Left ventricle myocardium inferior (tissue), 1 donor: Measurements from ENCODE around the gene BASP1. TPM values are rescaled to one million over a fixed set of nuclear protein-coding genes. Genes with fewer than 3 reads are reported as not detected.
A peak's percentile ranks its signal among the peaks of the same experiment; 100 is the strongest.
"Not testable (repeated sequence)": the region's sequence is repeated elsewhere in the genome, so short reads cannot be mapped to it uniquely, and the experiment has no call there.

Experiments used
- DNase-seq: peaks from one replicate; pipeline ENCODE4 v3.0.0-alpha.2; 2020
- H3K27ac ChIP-seq: fragments of 200-600 bp; replicated peaks from 2 replicates; pipeline ENCODE4 v1.8.0; 2021
- H3K27me3 ChIP-seq: fragments of 200-600 bp; 2 replicates; pipeline ENCODE4 v1.8.0; 2021; ENCODE audit warnings: low read depth
- H3K36me3 ChIP-seq: fragments of 200-600 bp; 2 replicates; pipeline ENCODE4 v1.8.0; 2021
- H3K4me1 ChIP-seq: fragments of 200-600 bp; 2 replicates; pipeline ENCODE4 v1.8.0; 2021
- H3K4me3 ChIP-seq: fragments of 200-600 bp; 2 replicates; pipeline ENCODE4 v1.8.0; 2021; ENCODE audit warnings: mild to moderate bottlenecking, moderate library complexity
- H3K9me3 ChIP-seq: fragments of 200-600 bp; replicated peaks from 2 replicates; pipeline ENCODE4 v1.8.0; 2021
- intact Hi-C: fragments of 100-400 bp; cut with micrococcal nuclease; formaldehyde crosslinking; loops from one replicate; pipeline ENCODE4 v1.11.0; 2022
- total RNA-seq: library from RNA; stranded (reverse); fragmentation: NEBNext Ultra II Directional; extraction: Animal tissue kit (Norgen Biotek cat#: 25700); gene quantifications from one replicate; pipeline ENCODE4 v1.2.1, GENCODE V29; 2021
- TF ChIP-seq, protein P1 (sequence below): fragments of 200-600 bp; IDR thresholded peaks from 2 replicates; pipeline ENCODE4 v1.8.0; 2021; ENCODE audit warnings: antibody characterized with exemption, mild to moderate bottlenecking, borderline replicate concordance
- donor health status: DM: no; HTN: yes; CAD: no; lungs with severe emphysema.

BASP1 gene
- total RNA-seq, 1 donor from 2014 or later, result 3.7 TPM

GRCh38 chr5:17187011-17187785 is 30.2 kb upstream of the BASP1 start:
- no peaks in the 10 kb centered on the region for H3K9me3 ChIP-seq
- no peaks in the 10 kb centered on the region for H3K27me3 ChIP-seq
- H3K4me3 ChIP-seq, result no peak overlapping the region
- peaks cover 10% of the 10 kb centered on the region for H3K4me1 ChIP-seq
- H3K36me3 ChIP-seq, result no peaks in the 10 kb centered on the region
- no peak overlapping the region for H3K27ac ChIP-seq
- intact Hi-C loops, result no loop called here
- no peak for DNase-seq
- TF ChIP-seq, protein P1, sequence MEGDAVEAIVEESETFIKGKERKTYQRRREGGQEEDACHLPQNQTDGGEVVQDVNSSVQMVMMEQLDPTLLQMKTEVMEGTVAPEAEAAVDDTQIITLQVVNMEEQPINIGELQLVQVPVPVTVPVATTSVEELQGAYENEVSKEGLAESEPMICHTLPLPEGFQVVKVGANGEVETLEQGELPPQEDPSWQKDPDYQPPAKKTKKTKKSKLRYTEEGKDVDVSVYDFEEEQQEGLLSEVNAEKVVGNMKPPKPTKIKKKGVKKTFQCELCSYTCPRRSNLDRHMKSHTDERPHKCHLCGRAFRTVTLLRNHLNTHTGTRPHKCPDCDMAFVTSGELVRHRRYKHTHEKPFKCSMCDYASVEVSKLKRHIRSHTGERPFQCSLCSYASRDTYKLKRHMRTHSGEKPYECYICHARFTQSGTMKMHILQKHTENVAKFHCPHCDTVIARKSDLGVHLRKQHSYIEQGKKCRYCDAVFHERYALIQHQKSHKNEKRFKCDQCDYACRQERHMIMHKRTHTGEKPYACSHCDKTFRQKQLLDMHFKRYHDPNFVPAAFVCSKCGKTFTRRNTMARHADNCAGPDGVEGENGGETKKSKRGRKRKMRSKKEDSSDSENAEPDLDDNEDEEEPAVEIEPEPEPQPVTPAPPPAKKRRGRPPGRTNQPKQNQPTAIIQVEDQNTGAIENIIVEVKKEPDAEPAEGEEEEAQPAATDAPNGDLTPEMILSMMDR, result no peak

GRCh38 chr5:17187786-17188170 is 29.7 kb upstream of the BASP1 start:
- no peaks in the 10 kb centered on the region for H3K36me3 ChIP-seq
- intact Hi-C loops, result no loop called here
- DNase-seq, result no peak
- no peaks in the 10 kb centered on the region for H3K27me3 ChIP-seq
- no peaks in the 10 kb centered on the region for H3K9me3 ChIP-seq
- no peak overlapping the region for H3K27ac ChIP-seq
- no peak overlapping the region for H3K4me3 ChIP-seq
- TF ChIP-seq, protein P1, result no peak
- H3K4me1 ChIP-seq, result peaks cover 10% of the 10 kb centered on the region

DNA sequence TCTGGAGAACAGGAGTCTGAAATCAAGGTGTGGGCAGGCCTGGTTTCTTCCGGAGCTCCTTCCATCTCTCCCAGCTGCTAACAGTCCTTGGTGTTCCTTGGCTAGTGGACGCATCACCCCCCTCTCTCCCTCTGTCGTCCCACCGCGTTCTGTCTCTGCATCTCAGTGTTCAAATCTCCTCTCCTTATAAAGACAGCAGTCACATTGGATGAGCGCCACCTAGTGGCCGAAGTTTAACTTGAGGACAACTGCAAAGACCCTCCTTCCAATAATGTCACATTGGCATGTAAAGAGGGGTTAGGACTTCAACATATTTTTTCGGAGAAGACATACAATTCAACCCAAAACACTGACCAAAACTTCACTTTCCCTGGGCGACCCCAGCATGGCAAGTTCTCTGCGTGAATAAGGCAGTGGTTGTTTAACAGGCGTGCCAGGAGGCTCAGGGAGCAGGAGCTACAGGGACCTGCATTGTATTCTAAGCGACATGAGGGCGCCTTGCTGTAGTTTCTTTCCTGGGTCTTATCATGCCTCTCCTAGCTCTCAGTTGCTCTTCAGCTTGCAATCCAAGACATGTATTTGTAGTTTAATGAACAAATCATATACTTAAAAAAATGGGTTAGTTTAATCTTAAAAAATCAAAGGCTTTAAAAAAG is 27.9 kb upstream of the BASP1 start:
- Histone ChIP-seq H3K27ac (peak overlapping the region; percentile 41), H3K9me3 (no peaks in the 10 kb centered on the region), H3K27me3 (no peaks in the 10 kb centered on the region), H3K4me1 (peaks cover 10% of the 10 kb centered on the region), H3K4me3 (no peak overlapping the region), H3K36me3 (no peaks in the 10 kb centered on the region)
- intact Hi-C loops, result loop anchor here (5.0 kb wide), 1 partner anchor 397 kb away; no protein-coding TSS in a partner anchor
- TF ChIP-seq, protein P1, result peak; percentile 86
- peak; percentile 70 for DNase-seq

DNA sequence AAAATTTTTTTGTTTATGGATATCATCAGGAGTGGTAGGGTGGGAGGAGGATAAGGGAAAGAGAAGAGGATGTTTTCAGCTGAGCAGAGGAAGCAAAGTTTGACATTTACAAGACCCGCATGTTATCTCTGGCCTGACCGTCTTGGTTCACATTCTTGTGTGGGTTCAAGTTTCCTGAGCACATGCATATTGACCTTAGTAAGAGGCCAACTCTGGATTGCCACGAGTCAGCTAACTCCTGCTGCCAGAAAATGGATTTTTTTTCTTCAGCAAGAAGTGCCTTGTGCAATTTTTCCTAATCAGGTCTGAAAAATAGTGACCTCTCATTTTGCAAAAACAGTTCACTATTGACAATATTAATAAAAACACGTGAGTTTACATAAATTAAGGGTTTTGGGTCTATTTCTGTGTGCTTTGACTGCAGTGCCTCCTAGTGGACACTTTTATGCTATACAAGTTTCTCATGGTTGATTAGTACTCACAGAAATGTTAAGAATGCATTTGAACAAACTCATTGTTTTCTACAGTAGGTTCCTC is 27.1 kb upstream of the BASP1 start:
- no peaks in the 10 kb centered on the region for H3K36me3 ChIP-seq
- TF ChIP-seq, protein P1, result peak; percentile 87
- H3K27ac ChIP-seq, result peak overlapping the region; percentile 41
- H3K4me3 ChIP-seq, result no peak overlapping the region
- H3K27me3 ChIP-seq, result no peaks in the 10 kb centered on the region
- H3K4me1 ChIP-seq, result peaks cover 10% of the 10 kb centered on the region
- no peaks in the 10 kb centered on the region for H3K9me3 ChIP-seq
- no peak for DNase-seq
- intact Hi-C loops, result loop anchor here (5.0 kb wide), 1 partner anchor 398 kb away; no protein-coding TSS in a partner anchor

DNA sequence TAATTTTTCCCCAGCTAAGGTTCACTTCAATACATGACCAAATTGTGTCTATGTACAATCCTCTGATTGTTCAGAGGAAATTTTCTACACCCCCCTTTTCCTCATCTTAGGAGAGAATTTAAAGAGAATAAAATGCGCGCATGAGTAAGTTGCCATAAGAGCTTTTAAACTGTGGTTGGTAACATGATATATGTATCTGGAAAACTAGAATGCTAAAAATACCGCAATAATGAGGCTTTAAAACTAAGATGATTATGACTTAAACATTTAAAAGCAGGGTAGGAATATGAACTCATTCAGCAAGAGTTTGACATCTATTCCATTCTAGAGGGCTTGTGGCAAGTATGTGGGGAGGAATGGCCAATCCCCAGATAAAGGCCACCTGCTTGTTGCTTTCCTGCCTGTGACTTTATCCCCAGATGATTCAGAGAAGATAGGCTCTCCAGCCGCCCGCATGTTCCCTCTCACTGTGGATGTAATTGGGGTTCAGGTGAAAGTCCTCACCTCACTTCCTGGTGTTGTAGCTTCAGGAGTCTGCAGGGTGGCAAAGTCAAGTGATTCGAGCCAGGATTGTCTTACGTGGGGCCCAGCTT is 26.5 kb upstream of the BASP1 start:
- no peak overlapping the region for H3K4me3 ChIP-seq
- no peak for DNase-seq
- no peaks in the 10 kb centered on the region for H3K9me3 ChIP-seq
- H3K27me3 ChIP-seq, result no peaks in the 10 kb centered on the region
- peaks cover 10% of the 10 kb centered on the region for H3K4me1 ChIP-seq
- no peaks in the 10 kb centered on the region for H3K36me3 ChIP-seq
- H3K27ac ChIP-seq, result no peak overlapping the region
- TF ChIP-seq, protein P1, result peak; percentile 28
- intact Hi-C loops, result loop anchor here (5.0 kb wide), 1 partner anchor 399 kb away; no protein-coding TSS in a partner anchor

GRCh38 chr5:17191574-17191973 is 25.9 kb upstream of the BASP1 start:
- not testable (repeated sequence) for H3K4me1 ChIP-seq, H3K27me3 ChIP-seq, H3K9me3 ChIP-seq, DNase-seq, H3K36me3 ChIP-seq, H3K4me3 ChIP-seq, H3K27ac ChIP-seq
- intact Hi-C loops, result loop anchor here (5.0 kb wide), 1 partner anchor 399 kb away; no protein-coding TSS in a partner anchor
